ENCODE results near the gene HOXD9.
A peak's percentile ranks its signal among the peaks of the same experiment; 100 is the strongest.

Gene HOXD9

DNA sequence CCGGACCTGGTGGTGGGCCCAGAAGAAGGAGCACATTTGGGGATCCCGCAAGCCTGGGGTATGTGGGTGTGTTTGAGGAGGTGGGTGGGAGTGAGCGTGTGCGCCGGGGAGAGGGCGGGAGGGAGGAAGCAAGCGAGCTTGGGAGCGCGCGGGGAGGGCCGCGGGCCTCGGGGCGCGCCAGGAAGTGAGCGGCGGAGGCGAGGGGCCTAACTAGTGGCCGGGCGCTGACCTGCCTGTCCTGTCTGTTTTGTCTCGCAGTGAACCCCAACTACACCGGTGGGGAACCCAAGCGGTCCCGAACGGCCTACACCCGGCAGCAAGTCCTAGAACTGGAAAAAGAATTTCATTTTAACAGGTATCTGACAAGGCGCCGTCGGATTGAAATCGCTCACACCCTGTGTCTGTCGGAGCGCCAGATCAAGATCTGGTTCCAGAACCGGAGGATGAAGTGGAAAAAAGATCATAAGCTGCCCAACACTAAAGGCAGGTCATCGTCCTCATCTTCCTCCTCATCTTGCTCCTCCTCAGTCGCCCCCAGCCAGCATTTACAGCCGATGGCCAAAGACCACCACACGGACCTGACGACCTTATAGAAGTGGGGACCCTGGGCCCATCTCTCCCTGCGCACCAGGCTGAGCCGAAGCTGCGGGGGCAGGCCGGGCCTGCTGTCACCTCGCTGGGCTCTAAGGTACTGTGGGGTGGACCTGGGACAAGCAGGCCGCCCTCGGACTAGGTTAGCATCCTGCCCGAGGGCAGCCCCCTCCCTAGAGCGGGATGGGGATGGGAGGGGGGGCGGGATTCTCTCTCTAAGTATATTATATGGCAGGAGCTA is 30.0 kb downstream of the HOXD9 start:
- no peak for FAIRE-seq
- peak; percentile 21 for DNase-seq (ENCODE audit: low spot score)

DNA sequence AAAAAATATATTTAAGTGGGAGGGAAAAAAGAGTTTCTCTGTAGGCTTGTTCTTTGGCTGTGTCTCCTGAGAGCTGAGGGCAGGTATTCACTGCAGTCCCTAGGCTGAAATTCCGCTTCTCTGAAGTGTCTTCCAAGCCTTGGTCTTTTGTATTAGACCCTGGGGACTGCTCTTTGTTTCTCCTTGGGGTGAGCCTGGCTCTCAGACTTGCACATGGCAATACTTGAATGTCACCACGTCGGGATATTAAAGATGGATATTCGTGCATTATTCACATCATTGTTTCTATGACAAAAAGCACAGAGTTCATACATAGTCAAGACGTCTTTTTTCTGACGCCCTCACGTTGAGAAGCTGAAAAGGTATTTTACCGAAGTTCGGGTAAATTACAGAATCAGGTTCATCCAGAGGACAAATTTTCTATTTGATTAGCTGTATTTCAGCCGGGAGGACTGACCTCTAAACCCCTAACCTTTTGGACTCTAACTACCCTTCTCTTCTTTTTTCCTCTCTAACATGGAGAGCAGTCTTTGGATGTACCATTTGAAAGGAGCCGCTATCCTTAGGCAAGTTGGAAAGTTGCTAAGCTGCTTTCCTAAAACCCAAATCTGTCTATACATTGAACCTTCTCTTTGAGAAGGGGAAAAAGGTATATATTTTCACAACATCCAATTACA is 32.2 kb downstream of the HOXD9 start:
- no peak for FAIRE-seq

DNA sequence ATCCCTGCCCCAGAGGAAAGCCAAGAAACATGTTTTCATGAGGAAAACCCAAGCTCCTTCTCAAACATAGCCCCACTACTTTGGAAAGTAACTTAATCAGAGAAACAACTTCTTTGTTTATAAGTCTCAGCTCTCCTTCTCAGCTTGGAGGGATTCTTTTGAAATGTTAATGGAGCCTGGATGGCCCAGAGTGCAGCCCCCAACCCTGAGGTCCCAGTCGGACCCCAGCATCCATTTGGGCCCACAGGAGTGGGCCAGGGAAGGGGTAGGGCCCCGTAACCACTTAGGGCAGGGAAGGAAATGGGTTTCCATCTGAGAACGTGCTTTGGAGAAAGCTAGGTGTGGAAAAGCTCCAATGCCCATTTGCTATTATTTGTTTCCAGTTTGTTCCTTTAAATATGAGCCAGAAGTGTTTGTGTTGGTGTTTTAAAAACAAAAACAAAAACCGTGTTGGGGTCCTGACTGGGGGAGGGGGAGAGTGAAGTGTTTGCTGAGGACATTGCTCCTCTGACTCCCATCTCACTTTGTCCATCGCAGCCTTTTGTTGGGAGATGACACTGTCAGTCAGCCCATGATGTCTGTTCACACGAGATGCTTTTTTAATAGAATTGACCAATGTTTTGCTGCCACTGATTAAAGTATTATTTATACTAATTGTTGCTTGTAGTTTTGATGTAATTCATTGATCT is 33.0 kb downstream of the HOXD9 start:
- FAIRE-seq (no peak), DNase-seq (ENCODE audit: low spot score) (no peak)

More for the DNA sequence above, 32.2 kb downstream of the HOXD9 start:
- DNase-seq (ENCODE audit: low spot score), result no peak

DNA sequence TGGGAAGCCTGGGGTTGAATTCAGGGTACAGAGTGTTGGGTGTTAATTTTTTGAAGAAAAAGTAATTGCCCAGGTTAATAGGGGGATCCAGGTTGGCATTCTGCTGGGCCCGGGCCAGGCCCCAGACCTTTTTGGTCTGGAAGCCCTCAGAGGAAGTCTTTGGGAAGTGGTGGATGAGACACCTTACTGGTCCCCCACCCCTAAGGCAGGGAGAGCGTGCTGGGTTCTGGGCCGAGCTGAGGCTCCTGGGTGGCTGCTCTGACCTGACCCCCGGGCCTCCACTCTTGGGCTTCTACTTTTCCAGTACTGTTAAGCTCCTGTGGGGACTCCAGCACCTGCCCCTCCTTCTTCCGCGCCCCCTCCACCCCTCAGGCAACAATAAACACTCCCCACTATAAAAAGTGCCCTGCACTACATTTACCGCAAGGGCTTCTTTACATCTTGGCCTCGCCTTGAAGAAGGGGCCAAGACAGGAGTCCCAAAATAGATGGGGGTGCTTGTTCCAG is 33.8 kb downstream of the HOXD9 start:
- DNase-seq (ENCODE audit: low spot score) (no peak), FAIRE-seq (no peak)

DNA sequence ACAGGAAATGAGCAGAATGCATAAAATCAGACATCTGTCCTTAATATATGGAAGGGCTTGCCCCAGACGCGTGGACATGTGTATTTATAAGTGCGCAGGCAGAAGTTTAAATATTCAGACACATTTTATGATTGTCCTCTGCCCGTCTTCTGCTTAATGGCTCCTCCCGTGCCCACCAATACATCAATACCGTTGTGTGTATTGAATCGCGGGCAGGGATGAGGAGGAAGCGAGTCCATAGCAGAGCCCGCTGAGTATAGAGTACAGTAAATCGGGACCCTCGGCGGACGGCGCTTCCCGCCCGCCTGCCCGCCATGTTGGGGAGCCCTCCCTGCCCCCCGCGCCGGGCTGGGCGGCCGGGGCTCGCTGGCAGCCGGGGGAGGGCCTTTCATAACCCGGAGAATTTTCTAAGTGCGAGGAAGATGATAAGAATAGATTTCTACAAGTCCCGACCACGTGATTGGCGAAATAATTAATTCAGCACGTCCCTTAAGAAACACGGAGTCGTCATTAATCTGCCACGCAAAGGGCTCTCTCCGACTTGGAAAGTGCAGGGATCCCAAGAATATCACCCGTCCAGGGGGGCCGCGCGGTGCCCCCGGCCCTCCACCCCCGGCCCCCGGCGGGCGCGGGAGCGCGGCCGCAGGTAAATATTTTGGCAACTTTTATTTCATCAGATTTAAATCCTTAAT is 34.4 kb downstream of the HOXD9 start, which contains the start of gene HOXD3:
Gene HOXD3, plus strand, starts transcription at position 501 of the 692 bp plus-strand sequence. CDS start 11,808 bp downstream, outside the sequence.
- FAIRE-seq, result no peak
- no peak for DNase-seq (ENCODE audit: low spot score)

DNA sequence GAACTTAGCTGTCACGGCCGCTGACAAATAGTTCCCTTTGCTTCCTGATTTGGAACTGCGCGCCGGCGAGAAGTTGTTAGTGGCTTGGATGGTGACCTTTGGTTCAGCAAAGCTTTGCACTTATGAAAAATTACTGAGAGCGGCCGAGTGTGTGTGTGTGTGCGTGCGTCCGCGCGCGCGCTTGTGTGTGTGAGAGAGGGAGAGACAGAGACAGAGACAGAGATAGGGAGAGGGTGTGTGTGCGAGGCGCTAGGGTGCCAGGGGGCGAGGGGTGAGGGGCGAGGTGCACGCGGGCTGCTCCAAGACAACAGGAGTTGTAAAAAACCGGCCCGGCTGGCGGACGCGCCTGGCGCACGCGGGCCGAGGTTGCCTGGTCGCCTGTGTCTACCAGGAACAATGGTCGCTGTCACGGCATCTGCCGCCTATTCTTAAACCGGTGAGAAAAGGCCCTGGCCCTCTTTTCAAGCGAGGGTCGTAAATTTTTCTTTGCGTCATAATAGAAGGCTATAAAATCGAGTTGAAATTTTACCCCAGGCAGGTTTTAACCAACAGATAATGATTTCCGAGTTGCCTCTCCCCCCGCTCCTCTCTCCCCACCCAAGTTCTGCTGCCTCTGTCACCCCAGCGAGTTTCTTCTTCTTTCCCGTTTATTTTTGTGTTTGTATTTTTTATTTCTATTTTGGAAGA is 35.1 kb downstream of the HOXD9 start:
- FAIRE-seq (no peak), DNase-seq (ENCODE audit: low spot score) (no peak)

DNA sequence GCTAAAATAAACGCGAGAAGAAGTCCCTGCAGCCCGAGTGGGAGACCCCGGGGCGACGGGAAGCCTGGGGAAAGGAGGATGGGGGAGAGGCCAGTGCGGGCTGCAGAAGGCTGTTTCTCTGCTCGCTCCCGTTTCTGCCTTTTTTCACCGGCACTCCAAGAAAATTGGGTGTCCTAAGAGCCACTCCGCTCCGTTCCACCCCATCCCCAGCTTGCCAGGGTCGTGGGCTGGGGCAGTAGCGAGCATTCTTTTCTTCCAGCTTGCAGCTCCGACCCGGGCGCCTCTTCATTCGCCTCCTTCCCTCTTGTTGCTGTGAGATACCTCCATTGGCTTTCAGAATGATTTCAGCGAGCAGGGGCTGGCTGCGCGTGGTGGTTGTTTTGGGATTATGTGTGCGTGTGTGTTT is 35.7 kb downstream of the HOXD9 start:
- FAIRE-seq (no peak), DNase-seq (ENCODE audit: low spot score) (no peak)

DNA sequence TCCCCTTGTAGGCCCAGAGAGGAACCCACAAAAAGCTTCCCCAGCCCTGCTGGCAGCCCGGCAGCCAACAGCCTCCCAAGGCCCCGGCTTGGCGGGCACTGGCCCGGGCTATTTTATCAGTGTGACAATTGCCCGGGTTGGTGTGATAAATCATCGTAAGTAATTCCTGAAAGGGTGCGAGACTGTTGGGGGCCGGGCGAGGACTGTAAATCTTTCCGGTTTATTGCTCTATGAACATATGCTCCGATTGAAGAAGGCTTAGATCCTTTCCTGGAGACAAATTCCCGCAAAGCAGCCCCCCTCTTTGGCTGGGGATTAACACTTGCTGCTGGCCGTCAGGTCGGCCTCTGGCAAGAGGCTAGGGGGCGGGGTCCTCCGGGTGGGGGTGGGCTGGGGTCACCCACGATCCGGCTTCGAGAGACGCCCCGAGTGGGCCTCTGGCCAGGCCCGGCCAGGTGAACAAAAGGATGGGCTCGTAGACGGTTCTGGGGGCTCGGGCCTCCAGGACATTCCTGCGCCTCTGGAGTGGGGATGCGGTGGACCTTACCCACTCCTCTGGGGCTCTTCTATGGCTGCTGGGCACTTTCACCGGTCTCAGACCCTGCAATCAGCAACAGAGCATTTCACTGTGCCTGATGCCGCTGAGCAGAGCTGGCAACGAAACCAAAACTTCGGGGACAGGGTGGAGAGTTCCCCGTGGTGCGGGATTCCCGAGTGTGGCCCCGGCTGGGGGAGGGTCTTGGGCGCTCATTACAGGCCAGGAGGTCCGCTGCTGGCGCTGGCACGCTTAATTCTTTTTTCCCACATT is 36.5 kb downstream of the HOXD9 start:
- FAIRE-seq (no peak), DNase-seq (ENCODE audit: low spot score) (no peak)

DNA sequence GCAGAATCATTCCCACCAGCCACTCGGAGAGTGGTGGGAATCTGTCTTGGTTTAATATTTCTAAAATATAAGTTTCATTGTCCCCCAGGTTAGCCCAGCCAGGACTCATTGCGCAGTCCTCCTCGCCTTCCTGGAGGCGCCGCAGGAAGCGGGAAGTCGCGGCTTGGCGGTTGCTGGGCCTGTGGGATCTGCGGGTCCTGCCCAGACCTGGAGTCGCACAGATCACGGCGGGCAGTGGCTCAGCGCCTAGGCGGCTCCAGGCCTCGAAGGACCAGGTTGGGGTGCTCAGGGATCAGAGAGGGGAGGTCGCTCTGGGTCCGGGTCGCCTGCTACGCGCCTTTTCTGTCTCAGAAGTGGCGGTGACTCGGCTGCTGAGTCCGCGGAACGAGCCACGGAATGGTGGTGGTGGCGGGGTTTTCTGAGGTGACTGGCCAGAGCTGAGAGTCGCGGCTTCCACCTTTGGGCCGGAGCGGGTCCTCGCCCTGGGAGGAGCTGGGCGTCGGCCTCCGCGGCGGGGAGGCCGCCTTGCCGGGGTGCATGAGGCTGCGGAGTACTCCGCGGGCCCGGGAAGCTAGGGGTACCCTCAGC is 37.2 kb downstream of the HOXD9 start:
- DNase-seq (ENCODE audit: low spot score) (no peak), FAIRE-seq (no peak)

DNA sequence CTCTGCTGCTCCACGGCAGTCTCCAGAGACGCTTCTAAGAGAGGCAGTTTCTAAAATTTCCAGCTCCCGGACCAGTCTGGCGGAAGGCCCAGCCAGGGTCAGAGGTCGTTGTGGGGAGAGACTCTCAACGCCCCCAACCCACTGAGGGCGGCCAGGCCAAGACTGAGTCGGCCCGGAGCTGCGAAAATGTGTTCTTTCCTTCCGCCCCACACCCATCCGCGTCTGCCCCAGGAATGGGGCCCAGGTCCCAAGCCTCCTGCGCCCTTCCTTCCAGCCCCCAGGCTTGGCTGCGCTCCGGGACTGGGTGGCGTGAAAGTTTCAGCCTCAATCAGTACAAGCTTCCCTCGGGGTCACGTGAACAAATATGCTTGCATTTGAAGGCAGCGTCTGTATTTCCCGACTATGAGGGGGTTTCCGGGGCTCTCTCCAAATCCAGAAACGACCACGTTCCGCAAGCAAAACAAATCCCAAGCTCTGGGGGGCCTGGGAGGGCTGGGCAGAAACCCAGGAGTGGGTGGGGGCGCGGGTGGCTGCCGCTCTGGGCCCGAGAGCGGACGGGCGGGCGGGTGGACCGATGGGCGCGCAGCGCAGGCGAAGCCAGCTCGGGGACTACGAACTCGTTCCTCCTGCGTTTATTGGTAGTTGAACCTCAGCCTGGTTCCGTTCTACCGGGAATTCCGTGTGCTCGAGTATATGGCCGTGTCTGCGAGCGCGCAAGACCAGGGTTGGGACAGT is 37.9 kb downstream of the HOXD9 start:
- DNase-seq (ENCODE audit: low spot score) (no peak), FAIRE-seq (no peak)

DNA sequence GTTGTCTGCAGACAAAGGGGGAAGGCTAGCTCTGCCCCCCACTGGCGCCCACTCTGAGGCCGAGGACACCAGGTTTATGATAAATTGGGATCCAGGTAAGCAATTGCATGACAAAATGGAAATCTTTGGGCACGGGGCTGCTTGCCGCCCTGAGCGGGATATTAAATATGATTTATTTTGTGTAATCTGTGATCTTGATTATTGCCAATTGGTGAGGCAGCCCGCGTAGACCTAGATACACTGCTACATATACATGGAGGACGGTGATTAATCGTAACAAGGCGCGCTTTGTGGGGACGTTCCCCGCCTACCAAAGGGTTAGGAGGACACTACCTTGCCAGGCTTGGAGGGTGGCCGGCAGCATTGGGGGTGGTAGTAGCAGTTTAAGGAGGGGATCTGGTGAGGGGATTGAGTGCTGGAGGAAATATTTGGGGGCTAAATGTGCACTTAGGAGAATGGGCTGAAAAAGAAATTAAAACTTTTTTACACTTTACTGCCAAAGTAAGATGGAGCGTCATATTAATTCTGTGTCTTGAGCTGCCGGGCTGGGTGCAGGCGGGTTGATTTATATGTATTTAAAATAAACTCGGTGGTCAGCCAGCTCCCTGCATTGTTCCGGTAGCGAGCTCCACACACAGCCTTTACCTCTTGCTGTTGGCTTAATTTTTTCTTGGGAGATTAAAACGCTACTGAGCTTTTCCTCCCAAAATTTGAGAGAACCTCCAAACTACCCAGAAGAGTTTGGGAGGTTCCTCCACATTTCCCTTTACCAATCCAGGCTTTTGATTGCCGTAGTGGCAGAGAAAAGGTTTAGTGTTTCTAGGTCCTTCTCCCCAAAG is 38.7 kb downstream of the HOXD9 start:
- FAIRE-seq (no peak), DNase-seq (ENCODE audit: low spot score) (no peak)

DNA sequence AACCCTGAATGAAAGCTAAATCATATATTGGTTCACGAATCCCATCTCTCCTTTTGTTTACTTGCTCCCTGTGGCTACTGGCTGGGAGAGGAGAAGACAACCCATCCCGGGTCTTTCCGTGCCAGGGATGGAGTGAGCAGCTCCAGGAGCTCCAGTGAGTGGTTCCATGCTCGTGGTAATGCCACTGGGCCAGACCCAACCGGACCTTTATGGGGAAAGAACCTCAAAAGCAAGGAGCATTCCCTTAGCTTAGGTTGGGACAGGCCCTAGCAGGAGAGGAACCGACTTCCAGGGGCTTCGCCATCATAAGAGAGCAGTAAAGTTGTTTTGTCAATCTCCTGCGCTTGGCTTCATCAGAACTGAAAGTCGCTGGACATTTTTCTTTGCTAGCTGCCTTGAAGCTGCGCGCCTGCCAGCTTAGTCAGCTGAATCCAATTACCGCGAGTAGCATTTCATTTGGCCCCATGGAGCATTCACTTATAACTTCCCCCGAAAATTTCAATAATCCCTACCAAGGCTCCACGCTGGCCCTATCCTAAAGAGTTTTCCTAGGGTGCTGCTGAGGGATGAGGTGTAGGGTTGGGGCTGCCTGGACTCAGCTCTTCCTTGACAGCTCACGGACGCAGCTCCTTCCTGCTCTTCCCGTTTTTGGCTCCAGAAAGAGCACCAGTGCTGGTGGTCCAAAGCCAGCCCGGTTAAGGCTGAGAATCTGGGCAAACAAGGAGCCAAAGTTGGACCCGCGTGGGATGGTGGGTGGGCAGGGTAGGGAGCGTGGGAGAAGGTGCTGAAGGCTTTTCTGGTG is 39.5 kb downstream of the HOXD9 start:
- DNase-seq (ENCODE audit: low spot score) (no peak), FAIRE-seq (no peak)

DNA sequence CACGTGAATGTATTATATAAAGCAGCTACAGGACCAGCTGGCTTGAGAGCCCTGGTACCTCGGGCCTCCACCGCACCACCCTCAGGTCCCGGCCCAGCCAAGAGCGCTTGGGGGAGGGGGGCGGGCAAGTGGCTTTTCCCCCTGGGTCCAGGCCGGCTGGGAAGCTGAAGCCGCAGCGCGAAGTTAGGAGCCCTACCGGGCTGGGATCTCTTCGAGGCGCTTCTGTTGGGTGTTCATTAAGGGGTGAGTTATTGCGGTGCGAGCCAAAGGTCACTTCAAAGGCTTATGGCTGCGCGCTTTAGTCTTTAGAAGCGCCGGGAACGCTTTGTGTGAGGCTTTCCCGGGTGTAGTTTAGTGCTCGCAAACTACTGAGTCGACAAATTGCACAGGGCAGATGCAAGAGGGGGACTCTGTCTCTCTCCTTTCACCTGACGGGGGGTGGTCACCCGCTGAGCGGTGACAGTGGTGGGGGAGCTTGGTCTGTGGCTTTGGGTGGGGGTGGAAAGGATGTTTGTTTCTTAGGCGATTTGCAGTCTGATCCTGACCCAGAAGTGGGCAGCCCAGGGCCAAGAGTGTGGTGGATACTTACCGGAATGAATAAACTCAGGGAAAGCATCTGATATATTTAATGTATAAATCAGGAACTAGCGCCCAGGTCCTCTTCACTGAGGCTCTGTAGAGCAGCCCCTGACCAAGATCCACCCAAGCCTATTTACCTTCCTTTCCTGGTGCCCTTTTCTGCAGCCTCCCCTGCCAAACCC is 40.6 kb downstream of the HOXD9 start:
- DNase-seq (ENCODE audit: low spot score) (no peak), FAIRE-seq (no peak)

DNA sequence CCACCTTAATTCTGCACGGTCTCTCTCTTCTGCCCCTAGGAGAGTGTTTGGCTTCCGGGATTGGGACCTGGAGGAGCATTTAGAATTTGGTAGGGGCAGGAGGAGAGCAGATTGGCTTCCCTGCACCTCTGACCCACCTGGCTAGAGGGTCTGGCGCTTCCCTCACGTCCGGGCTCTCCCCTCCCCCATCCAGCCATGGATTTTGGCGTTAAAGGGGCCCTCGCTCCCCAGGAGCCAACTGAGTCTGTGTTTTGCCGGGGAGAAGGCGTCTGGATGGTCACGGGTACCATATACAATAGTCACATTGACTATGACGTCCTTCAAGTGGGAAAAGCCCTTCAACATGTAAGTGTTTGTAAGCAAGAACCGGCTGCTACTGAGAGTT is 41.1 kb downstream of the HOXD9 start:
- FAIRE-seq (no peak), DNase-seq (ENCODE audit: low spot score) (no peak)

DNA sequence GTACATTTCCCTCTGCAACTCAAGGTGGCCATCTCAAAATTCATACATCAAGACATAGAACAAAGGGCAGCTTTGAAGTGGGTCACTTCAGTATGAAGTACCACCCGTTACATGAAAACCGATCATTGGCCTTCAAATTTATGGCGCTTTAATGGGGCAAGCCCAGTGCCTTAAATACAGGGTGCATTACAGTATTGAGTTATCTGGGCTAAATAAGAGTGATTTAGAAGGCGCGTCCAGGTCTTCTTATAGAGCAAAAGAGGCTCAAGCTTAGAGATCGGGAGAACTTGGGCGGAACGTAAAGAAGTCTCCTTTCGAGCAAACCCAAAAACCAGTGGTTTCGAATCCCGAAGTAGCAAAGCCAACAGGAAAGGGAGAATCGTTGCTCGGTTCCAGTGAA is 41.7 kb downstream of the HOXD9 start:
- FAIRE-seq (no peak), DNase-seq (ENCODE audit: low spot score) (no peak)

DNA sequence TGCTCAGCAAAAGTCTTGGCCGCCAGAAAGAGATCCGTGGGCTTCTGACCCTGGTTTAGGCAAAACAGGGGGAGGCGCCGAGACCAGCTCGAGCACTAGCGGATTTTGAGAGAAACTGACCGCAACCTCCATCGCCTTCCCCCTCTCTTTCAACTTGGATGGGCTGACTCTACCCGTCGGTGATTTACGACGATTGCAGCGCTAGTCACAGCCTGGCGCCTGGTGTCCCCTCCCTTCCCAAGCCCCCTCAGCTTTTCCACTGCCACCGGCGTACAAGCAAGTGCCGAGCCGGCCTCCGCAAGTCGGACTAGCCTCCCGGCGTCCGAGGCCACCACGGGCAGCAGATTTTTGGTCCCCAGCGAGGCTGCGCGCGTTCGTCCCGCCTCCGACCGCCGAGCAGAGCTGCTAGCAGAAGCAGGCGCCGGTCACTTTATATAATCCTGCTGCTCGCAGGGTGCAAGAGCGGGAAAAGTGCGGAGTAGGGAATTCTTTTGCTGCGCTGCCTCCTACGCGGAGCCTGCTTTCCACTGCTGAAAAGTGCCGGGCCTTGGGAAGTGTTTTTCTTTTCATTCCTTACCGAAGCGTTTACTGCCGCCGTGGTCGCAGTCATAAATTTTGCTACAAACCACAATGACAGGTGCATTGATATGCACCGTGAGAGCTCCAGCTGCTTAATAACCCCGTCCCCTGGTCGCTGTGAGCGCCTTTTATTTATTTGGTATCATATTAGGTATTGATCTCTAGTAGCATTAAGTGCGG is 42.3 kb downstream of the HOXD9 start:
- FAIRE-seq (no peak), DNase-seq (ENCODE audit: low spot score) (no peak)

Data from RCC 7860 (cell line).